ENCODE measurements around the gene PLEKHG3.

Gene PLEKHG3

DNA sequence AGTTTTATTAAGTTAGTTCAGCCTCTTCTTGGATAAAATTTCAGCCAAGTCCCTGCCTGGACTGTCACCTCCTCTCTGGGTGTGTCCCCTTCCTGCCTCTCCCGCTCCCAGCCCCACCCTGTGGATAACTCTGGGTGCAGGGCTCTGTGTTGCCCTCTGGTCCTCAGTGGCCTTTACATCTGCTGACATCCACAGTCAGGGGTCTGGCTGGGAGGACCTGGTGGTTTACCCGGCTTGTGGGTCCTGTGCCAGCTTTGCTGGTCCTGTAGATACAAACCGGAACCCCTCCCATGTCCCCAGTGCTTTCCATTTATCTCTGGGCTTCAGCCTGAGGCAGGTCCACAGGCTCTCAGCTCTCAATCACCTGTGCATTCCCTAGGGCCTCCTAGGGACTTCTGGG lies 28.9 kb upstream of the PLEKHG3 start:
- Histone ChIP-seq H3K4me1 (ENCODE audit: control insufficient read depth, insufficient read depth, low read length) (no peaks in the 10 kb centered on the region; the same call in 1 of the 2 replicates), H3K9ac (ENCODE audit: low read depth, low read length) (no peak overlapping the region), H3K36me3 (ENCODE audit: control insufficient read depth, insufficient read depth, low read length) (no peaks in the 10 kb centered on the region), H3K27ac (ENCODE audit: low read depth, low read length) (no peak overlapping the region), H3K4me3 (ENCODE audit: low read depth, low read length) (no peak overlapping the region), H3K27me3 (ENCODE audit: control insufficient read depth, insufficient read depth, low read length) (no peaks in the 10 kb centered on the region), H3K9me3 (ENCODE audit: control insufficient read depth, insufficient read depth, low read length) (no peaks in the 10 kb centered on the region)

DNA sequence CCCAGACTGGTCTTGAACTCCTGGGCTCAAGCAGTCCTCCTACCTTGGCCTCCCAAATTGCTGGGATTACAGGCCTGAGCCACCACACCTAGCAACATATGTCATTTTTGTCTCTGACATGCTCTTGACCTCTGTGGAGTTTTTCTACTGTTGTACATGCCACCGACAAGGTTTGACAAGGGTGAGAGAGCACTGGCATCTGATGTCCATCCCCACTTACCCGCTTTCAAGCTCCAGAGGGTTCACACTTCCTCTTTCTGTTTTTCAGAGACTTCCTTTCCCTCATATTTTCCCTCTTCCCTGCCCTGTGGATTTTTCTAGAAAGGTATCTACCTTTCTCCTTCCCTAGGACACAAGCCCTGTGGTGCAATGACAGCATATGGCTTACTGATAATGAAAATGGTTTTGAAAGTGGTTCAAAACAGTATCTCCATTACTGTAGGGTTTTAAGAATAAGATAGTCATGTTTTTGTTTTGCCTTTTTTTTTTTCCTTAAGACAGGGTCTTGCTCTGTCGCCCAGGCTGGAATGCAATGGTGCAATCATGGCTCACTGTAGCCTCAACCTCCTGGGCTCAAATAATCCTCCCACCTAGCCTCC lies 27.7 kb upstream of the PLEKHG3 start:
- no peak overlapping the region for H3K9ac ChIP-seq (ENCODE audit: low read depth, low read length)
- H3K27me3 ChIP-seq (ENCODE audit: control insufficient read depth, insufficient read depth, low read length), result no peaks in the 10 kb centered on the region
- H3K36me3 ChIP-seq (ENCODE audit: control insufficient read depth, insufficient read depth, low read length), result no peaks in the 10 kb centered on the region
- no peaks in the 10 kb centered on the region for H3K9me3 ChIP-seq (ENCODE audit: control insufficient read depth, insufficient read depth, low read length)
- no peaks in the 10 kb centered on the region; the same call in 1 of the 2 replicates for H3K4me1 ChIP-seq (ENCODE audit: control insufficient read depth, insufficient read depth, low read length)
- no peak overlapping the region for H3K27ac ChIP-seq (ENCODE audit: low read depth, low read length)
- H3K4me3 ChIP-seq (ENCODE audit: low read depth, low read length), result no peak overlapping the region

DNA sequence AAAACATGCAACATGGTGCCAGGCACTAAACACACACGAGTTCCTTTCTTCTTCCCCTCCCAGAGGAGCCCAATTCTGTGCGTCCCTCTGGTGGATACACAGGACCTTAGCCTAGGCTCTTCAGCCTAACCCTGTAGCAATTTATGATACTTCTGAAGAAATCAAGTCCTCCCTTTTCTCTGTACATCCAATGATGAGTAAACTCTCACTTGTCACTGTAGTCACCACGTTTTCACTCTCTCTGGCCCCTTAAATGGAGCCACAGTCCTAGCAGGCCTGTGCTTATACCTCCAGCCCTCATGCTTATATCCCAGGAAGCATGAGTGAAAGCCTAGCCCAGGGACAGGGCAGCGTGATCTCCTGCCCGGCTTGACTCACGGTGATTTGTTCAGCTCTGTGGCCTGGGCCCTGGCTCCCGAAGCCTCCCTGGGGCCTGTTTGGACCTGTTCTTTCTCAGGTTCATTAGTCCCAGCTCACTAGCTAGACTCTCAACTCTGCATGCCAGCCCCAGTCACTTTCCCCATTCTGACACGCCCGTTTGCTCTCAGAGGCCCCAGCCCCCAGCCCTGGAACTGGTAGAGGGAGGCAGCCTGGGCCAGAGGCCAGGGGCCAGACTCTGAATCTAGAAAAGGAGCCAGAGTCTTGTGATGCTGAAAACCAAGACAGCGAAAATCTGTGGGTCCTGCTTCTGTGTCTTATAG lies 24.1 kb upstream of the PLEKHG3 start:
- no peaks in the 10 kb centered on the region for H3K27me3 ChIP-seq (ENCODE audit: control insufficient read depth, insufficient read depth, low read length)
- H3K9me3 ChIP-seq (ENCODE audit: control insufficient read depth, insufficient read depth, low read length), result no peaks in the 10 kb centered on the region
- no peak overlapping the region for H3K9ac ChIP-seq (ENCODE audit: low read depth, low read length)
- no peak overlapping the region for H3K27ac ChIP-seq (ENCODE audit: low read depth, low read length)
- H3K36me3 ChIP-seq (ENCODE audit: control insufficient read depth, insufficient read depth, low read length), result no peaks in the 10 kb centered on the region
- H3K4me3 ChIP-seq (ENCODE audit: low read depth, low read length), result no peak overlapping the region
- peaks cover 5% of the 10 kb centered on the region for H3K4me1 ChIP-seq (ENCODE audit: control insufficient read depth, insufficient read depth, low read length)

DNA sequence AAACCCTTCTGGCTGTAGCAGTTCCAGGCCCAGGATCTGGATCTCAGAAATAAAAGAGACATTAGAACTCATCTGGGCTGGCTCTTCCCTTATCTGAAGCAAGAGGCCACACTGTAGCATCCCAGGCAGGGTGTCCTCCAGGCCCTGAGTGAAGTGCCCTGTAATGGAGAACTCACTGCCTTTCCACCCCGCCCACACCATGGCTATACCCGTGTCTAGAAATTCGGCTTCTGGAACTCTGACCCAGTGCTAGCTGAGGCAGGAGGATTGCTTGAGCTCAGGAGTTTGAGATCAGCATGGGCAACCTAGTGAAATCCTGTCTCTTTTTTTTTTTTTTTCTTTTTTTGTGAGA lies 23.5 kb upstream of the PLEKHG3 start:
- no peak overlapping the region for H3K4me3 ChIP-seq (ENCODE audit: low read depth, low read length)
- H3K27ac ChIP-seq (ENCODE audit: low read depth, low read length), result no peak overlapping the region
- peaks cover 5% of the 10 kb centered on the region for H3K4me1 ChIP-seq (ENCODE audit: control insufficient read depth, insufficient read depth, low read length)
- no peaks in the 10 kb centered on the region for H3K27me3 ChIP-seq (ENCODE audit: control insufficient read depth, insufficient read depth, low read length)
- no peaks in the 10 kb centered on the region for H3K9me3 ChIP-seq (ENCODE audit: control insufficient read depth, insufficient read depth, low read length)
- H3K9ac ChIP-seq (ENCODE audit: low read depth, low read length), result no peak overlapping the region
- H3K36me3 ChIP-seq (ENCODE audit: control insufficient read depth, insufficient read depth, low read length), result no peaks in the 10 kb centered on the region

DNA sequence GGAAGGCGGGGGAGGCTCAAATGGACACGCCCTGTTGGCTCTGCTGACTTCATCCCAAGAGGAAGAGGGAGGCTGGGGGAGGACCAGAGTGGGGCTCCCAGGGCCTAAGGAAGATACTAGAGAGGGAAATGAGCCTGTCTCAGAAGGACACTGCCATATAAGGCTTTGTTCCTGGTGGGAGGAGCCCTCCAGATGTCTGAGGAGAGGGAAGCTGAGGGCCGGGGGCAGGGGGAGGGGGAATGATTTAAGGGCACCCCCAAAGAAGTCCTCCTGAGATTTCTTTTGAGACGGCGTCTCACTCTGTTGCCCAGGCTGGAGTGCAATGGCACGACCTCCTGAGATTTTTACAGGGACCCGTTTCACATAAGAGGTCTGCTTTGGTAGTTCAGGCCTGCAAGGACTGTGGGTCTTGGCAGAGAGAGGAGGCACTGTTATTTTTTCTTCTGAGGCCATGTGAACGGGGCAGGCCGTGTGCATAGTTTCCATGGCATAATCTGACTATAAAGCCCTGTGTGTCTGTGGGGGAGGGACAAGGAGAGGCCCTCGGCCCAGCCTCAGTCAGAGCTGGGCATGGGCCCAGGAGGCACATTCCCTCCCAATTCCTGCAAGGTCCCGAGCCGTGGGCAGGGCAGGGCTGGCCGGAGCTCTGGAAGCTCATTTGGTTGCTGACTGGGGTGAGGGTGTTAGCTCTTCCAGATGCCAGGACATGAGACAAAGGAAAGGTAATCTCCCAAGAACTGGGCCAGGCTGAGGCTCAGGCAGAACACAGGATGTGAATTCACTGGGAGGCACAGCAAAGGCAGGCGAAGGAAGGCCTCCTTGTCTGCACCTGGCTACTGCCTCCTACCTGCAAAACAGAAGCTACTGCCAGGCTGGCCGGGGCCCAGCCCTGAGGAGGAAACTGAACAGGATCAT lies 22.2 kb upstream of the PLEKHG3 start:
- H3K27me3 ChIP-seq (ENCODE audit: control insufficient read depth, insufficient read depth, low read length), result no peaks in the 10 kb centered on the region

DNA sequence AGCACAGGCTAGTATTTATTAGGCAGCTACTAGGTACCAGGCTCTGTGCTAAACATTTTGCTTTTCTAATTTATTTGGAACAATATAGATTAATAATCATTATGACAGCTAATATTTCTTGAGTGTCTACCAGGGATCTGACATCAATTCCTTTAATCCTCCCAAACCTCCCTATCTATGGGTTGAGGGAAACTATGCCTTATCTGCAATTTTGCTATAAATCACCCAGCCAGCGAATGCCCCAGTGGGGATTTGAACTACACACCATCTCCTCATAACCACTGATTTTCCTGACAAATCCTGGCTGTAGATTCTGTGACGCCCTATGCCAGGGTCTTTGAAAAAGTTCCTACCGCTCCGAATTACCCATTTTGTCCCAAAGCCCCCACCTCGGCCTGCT lies 21.4 kb upstream of the PLEKHG3 start:
- H3K9me3 ChIP-seq (ENCODE audit: control insufficient read depth, insufficient read depth, low read length), result no peaks in the 10 kb centered on the region
- H3K27me3 ChIP-seq (ENCODE audit: control insufficient read depth, insufficient read depth, low read length), result peaks cover 3% of the 10 kb centered on the region; the same call in 1 of the 2 replicates
- no peaks in the 10 kb centered on the region for H3K36me3 ChIP-seq (ENCODE audit: control insufficient read depth, insufficient read depth, low read length)
- H3K4me3 ChIP-seq (ENCODE audit: low read depth, low read length), result no peak overlapping the region
- no peak overlapping the region for H3K9ac ChIP-seq (ENCODE audit: low read depth, low read length)
- H3K4me1 ChIP-seq (ENCODE audit: control insufficient read depth, insufficient read depth, low read length), result peaks cover 5% of the 10 kb centered on the region
- H3K27ac ChIP-seq (ENCODE audit: low read depth, low read length), result no peak overlapping the region

More for the DNA sequence above, 22.2 kb upstream of the PLEKHG3 start:
- no peaks in the 10 kb centered on the region for H3K9me3 ChIP-seq (ENCODE audit: control insufficient read depth, insufficient read depth, low read length)
- no peak overlapping the region; the same call in 1 of the 2 replicates for H3K9ac ChIP-seq (ENCODE audit: low read depth, low read length)
- no peak overlapping the region for H3K4me3 ChIP-seq (ENCODE audit: low read depth, low read length)
- H3K36me3 ChIP-seq (ENCODE audit: control insufficient read depth, insufficient read depth, low read length), result no peaks in the 10 kb centered on the region
- no peak overlapping the region for H3K27ac ChIP-seq (ENCODE audit: low read depth, low read length)
- peaks cover 5% of the 10 kb centered on the region for H3K4me1 ChIP-seq (ENCODE audit: control insufficient read depth, insufficient read depth, low read length)

DNA sequence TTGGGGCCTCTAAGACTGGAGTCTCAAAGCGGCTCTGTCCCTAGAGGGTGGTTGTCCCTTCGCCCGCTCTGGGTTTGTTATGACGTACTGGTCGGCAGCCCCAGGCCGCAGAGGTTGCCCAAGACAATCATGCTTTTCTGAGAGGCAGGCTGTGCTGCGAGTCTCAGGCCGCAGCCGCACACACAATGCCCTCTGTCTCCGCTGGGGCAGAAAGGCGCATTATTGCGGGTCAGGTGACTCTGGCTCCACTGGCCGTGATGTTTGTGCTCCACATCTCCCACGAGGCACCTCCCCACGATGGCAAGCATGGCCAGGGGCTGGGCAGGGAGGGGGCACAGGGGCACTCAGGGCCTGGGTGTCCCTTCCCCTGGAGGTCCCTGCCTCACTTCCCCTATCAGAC lies 21.0 kb upstream of the PLEKHG3 start:
- Histone ChIP-seq H3K4me1 (ENCODE audit: control insufficient read depth, insufficient read depth, low read length) (peaks cover 5% of the 10 kb centered on the region), H3K36me3 (ENCODE audit: control insufficient read depth, insufficient read depth, low read length) (no peaks in the 10 kb centered on the region), H3K27ac (ENCODE audit: low read depth, low read length) (no peak overlapping the region), H3K27me3 (ENCODE audit: control insufficient read depth, insufficient read depth, low read length) (peaks cover 7% of the 10 kb centered on the region), H3K9me3 (ENCODE audit: control insufficient read depth, insufficient read depth, low read length) (no peaks in the 10 kb centered on the region), H3K4me3 (ENCODE audit: low read depth, low read length) (no peak overlapping the region), H3K9ac (ENCODE audit: low read depth, low read length) (no peak overlapping the region)

DNA sequence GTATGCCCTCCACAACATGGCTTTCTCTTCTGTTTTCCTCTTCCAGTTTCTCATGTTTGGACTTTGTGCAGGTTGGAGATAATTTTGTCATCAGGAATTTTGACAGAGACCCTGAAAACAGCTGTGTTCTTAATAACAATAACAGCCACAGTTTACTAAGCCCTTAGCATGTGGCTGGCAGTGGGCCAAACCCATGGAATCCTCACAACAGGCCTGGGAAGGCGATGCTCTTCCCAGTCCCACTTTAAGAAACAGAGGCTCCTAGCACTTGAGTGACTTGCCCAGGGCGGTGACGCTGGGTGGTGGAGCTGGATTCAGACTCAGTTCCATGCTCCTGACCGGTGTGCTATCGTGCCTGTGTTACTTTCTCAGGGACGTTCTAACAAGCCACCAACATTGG lies 20.1 kb upstream of the PLEKHG3 start:
- no peaks in the 10 kb centered on the region for H3K9me3 ChIP-seq (ENCODE audit: control insufficient read depth, insufficient read depth, low read length)
- no peak overlapping the region for H3K4me3 ChIP-seq (ENCODE audit: low read depth, low read length)
- H3K9ac ChIP-seq (ENCODE audit: low read depth, low read length), result no peak overlapping the region
- no peak overlapping the region for H3K27ac ChIP-seq (ENCODE audit: low read depth, low read length)
- peaks cover 15% of the 10 kb centered on the region for H3K27me3 ChIP-seq (ENCODE audit: control insufficient read depth, insufficient read depth, low read length)
- no peaks in the 10 kb centered on the region for H3K36me3 ChIP-seq (ENCODE audit: control insufficient read depth, insufficient read depth, low read length)
- peaks cover 5% of the 10 kb centered on the region; the same call in 1 of the 2 replicates for H3K4me1 ChIP-seq (ENCODE audit: control insufficient read depth, insufficient read depth, low read length)

DNA sequence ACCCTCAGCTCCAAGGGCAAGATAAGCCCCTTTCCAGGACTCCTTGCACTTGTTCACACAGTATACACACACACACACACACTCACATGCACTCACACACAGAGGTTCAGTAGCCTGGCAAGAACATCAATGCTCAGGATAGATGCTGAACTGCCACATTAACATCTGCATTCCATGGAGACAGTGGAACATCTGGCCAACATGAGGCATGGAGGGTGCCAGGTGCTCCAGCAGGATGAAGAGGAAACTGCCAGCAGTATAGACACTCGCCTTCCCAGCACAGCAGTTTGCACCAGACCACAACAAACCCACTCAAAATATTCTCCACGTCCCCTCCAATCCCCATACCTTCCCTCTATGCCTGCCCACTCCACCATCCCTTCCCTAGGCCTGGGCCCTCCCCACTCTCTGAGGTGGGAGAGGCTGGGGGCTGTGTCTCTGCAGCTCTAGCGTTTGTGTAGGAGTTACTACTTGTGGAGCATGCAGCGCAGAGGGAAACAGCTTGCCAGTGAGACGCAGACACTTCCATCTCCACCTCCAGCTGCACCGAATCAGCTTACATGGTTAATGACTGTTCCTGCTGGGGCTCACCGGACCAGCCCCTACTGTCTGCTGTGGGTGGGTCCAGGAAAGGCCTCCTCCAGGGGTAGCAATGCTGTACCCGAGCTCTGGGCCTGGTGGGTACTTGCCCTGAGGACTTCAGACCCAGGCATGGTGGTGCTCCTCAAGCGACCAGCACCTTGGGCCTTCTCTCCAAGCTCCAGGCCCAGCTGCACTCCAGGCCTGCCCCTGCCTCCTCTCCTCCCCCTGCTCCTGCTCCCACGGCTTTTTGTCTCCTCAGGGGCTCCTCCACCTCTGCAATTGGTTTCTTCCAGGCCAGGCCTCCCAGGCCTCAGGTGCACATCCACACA lies 18.6 kb upstream of the PLEKHG3 start:
- Histone ChIP-seq H3K9ac (ENCODE audit: low read depth, low read length) (no peak overlapping the region), H3K9me3 (ENCODE audit: control insufficient read depth, insufficient read depth, low read length) (no peaks in the 10 kb centered on the region), H3K4me3 (ENCODE audit: low read depth, low read length) (no peak overlapping the region), H3K4me1 (ENCODE audit: control insufficient read depth, insufficient read depth, low read length) (peaks cover 5% of the 10 kb centered on the region; the same call in 1 of the 2 replicates), H3K27me3 (ENCODE audit: control insufficient read depth, insufficient read depth, low read length) (peaks cover 19% of the 10 kb centered on the region), H3K27ac (ENCODE audit: low read depth, low read length) (no peak overlapping the region), H3K36me3 (ENCODE audit: control insufficient read depth, insufficient read depth, low read length) (no peaks in the 10 kb centered on the region)

DNA sequence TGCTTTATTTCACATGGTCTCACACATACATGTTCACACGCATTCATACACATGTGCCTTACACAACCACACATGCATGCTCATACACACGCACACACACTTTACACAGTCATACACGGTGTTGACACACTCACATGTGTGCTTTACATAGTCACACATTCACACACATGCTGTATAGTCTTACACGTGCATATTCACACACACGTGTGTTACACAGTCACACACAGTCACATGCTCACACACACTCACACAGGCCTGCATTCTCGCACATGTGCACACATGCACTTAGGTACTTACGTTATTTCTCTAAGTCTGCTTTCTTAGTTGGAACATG lies 18.0 kb upstream of the PLEKHG3 start:
- H3K9ac ChIP-seq (ENCODE audit: low read depth, low read length), result no peak overlapping the region
- no peak overlapping the region for H3K4me3 ChIP-seq (ENCODE audit: low read depth, low read length)
- peaks cover 19% of the 10 kb centered on the region for H3K27me3 ChIP-seq (ENCODE audit: control insufficient read depth, insufficient read depth, low read length)
- H3K9me3 ChIP-seq (ENCODE audit: control insufficient read depth, insufficient read depth, low read length), result no peaks in the 10 kb centered on the region
- H3K36me3 ChIP-seq (ENCODE audit: control insufficient read depth, insufficient read depth, low read length), result no peaks in the 10 kb centered on the region
- no peak overlapping the region for H3K27ac ChIP-seq (ENCODE audit: low read depth, low read length)
- H3K4me1 ChIP-seq (ENCODE audit: control insufficient read depth, insufficient read depth, low read length), result peaks cover 5% of the 10 kb centered on the region; the same call in 1 of the 2 replicates
